SHP77 (cell line): ENCODE measurements around the gene TCF3.
"Not testable (repeated sequence)": the region's sequence is repeated elsewhere in the genome, so short reads cannot be mapped to it uniquely, and the experiment has no call there.

Source experiments
- DNase-seq, 2 experiments: peaks; one replicate each; lab custom pipeline; 2025; lab: John Stamatoyannopoulos, UW

The TCF3 gene

GRCh38 chr19:1652471-1653299 lies at the start of gene TCF3:
Gene TCF3 (minus strand): TSS chr19:1652615. CDS start chr19:1650248, 2,367 bp downstream.
- peak; percentile 96 to 97 for DNase-seq

DNA sequence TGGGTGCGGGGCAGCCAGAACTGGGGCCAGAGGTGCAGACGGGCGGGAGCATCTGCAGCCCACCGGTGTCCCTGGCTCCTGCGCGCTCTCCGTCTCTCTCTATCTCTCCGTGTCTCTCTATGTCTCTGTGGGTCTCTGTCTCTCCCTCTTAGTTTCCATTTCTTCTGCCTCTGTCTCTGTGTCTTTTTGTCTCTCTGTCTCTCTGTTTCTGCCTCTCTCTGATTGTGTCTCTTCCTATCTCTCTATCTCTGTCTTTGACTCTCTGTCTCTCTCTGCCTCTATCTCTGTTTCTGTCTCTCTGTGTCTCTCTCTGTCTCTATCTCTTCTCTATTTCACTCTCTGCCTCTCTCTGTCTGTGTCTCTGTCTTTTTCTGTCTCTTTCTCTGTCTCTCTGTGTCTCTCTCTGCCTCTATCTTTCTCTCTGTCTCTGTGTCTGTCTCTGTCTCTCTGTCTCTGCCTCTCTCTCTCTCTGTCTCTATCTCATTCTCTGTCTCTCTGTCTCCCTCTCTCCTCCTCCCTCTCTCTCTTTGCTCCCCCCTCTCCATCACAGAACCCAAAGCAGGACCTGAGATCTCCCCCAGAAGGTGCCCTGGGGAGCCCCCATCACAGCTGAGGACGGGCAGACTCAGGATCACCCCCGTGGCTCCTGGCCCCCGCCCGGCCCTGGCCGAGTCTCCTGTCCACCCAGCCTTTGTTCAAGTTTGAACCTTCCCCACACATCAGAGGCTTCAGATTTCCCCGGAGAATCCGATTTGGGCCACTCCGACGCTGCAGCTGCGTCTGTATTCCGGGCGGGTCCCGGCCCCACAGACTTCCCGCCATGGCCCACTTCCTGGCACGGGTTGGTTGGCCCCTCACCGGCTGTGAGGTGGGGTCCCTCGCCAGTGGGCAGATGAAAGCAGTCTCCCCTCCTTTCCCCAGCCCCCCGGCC lies 48.6 kb upstream of the TCF3 start:
- no peak for DNase-seq

DNA sequence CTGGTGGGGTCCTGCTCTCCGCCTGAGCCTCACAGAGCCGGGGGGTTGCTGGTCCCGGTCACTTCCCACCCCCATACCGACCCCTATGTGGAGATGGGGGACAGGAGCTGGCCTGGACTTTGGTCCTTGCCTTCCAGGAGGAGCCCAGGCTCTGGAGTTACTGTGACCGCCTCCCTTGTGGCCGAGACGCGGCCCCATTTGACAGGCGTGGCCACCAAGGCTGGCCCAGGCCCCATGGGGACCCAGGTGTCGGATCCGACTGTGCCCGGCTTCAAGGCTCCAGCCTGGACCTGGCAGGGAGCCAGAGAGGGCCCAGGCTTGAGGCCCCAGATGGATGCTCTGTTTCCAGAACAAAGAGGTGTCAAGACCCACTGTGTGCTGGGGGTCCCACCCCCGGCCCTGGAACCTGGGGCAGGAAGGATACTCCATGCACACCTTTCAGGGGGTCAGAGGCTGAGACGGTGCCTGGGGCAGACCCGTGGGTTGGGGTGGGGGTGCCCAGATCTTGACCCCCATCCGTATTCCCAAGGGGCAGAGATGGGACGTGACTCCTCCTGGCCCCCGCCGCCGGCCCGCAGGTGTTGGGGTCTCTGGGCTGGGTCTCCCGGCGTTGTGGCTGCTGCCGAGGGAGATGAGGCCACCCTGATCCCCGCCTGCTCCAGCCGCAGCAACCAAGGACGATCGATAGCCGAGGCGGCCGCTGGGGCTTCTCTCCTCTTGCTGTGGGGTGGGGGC lies 47.8 kb upstream of the TCF3 start:
- no peak for DNase-seq

- DNase-seq: no peak
These were observed 47.0 kb upstream of the TCF3 start for GRCh38 chr19:1699386-1699785.

GRCh38 chr19:1698636-1699035 lies 46.2 kb upstream of the TCF3 start:
- DNase-seq: no peak

DNA sequence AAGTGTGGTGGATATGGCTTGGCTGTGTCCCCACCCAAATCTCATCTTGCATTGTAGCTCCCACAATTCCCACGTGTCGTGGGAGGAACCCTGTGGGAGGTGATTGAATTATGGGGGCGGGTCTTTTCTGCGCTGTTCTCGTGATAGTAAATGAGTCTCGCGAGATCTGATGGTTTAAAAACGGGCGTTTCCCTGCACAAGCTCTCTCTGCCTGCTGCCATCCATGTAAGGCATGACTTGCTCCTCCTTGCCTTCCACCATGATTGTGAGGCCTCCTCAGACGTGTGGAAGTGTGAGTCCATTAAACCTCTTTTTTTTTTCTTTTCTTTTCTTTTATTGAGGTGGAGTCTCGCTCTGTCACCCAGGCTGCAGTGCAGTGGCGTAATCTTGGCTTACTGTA lies 43.1 kb upstream of the TCF3 start:
- not testable (repeated sequence) for DNase-seq

DNA sequence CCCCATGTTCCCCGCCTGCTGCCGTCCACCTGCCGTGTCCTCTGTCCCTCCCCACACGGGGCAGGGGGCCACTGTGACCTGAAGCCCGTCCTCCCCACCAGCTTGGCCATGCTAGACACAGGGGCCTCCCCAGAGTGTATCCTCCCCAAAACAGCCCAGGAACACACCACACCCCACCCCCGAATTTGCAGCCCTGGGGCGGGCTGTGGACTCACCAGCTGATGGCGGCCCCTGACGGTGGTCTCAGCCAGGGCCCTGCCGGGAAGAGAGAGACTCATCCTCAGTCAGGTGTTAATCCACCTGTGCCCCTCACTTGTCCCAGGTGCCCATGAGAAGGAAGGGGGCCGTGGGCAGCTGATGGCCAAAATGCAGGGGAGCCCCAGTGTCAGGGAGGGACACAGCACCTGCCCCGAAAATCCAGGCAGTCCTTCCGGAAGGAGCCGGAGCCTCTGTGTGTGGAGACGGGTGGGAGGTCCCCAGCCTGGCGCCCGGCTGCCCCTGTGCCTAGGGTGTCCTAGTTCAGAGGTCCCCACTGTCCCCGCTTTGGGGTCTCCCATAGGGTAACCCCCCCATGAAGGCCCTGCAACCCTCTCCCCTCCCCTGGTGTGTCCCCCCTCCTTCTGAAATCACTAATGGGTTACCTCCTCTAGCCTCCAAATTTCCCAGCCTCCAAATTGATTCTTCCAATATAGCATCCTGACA lies 39.3 kb upstream of the TCF3 start:
- no peak for DNase-seq

DNA sequence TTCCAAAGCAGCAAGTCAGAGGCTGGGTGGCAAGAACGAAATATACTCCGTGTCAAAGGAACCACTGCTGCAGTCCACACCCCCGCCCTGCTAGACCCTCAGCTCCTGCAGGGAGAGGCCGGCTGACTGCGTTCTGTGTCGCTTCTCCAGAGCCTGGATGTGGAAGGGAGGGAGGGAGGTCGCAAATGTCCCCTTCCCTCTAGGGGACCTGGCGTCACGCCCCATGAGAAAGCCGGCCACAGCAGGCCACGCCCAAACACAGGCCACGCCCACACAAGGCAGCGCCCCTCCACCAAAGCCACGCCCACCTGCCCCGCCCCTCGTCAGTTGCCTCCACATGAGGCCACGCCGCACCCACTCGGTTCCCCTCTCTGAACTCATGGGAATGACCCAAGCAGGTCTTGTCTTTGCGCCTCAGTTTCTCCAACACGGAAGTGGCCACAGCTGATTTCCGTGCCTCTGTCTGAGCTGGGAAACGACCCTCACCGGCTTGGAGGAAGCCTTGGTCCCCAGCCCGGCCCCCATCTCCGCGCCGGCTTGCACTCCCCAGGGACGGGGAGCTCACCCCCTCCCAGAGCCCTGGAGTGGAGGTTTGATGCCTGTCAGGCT lies 38.4 kb upstream of the TCF3 start:
- peak in 1 of 2 experiments; percentile 30 for DNase-seq

DNA sequence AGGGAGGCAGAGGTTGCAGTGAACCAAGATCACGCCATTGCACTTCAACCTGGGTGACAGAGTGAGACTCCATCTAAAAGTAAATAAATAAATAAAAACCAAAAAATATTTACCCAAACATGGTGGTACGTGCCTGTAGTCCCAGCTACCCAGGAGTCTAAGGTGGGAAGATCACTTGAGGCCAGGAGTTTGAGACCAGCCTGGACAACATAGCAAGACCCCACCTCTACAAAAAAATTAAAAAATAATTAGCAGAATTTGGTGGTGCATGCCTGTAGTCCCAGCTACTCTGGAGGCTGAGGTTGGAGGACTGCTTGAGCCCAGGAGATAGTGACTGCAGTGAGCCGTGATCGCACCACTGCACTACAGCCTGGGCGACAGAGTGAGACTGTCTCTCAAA lies 33.4 kb upstream of the TCF3 start:
- not testable (repeated sequence) for DNase-seq

DNA sequence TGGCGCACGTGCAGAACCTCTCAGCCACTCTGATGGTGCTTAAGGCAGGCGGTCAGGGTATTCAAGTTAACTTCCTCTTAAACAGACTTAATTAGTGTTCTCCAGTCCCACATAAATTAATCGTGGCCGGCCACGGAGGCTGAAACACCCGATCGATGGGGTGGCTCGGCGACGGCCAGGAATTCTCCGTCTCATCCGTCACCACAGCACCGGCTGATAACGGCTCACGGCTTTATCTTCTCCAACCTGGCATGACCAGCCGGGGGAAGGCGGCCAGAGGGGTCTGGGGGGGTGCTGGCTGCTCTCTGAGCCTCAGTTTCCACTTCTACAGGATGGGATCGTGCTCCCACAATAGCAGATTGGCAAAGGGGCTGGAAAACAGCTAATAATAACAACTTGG lies 32.6 kb upstream of the TCF3 start:
- DNase-seq: no peak

- no peak for DNase-seq
These were observed 32.1 kb upstream of the TCF3 start for GRCh38 chr19:1684573-1684912.

- no peak for DNase-seq
These were observed 31.6 kb upstream of the TCF3 start for GRCh38 chr19:1683869-1684572.

DNA sequence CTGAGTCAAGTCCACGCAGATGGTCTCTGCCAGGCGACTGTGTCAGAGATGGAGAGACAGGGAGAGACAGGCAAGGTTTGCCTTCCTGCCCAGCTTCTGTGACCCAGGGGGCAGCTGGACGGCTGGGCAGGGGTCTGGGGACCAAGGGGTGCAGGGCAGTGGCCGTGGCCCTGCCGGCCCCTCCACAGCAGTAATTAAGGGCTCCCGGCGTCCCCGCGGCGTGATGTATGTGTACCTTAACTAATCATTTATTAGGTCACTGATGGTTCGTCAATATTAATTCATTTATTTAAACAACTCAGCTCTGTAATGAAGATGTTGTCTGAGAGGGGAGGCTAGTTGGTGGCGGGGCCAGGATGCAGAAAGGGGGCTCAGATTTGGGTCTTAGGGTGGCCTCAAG lies 28.6 kb upstream of the TCF3 start:
- no peak for DNase-seq

- DNase-seq: no peak
These were observed 25.7 kb upstream of the TCF3 start for GRCh38 chr19:1678073-1678472.

- no peak for DNase-seq
These were observed 24.2 kb upstream of the TCF3 start for GRCh38 chr19:1676351-1677266.

DNA sequence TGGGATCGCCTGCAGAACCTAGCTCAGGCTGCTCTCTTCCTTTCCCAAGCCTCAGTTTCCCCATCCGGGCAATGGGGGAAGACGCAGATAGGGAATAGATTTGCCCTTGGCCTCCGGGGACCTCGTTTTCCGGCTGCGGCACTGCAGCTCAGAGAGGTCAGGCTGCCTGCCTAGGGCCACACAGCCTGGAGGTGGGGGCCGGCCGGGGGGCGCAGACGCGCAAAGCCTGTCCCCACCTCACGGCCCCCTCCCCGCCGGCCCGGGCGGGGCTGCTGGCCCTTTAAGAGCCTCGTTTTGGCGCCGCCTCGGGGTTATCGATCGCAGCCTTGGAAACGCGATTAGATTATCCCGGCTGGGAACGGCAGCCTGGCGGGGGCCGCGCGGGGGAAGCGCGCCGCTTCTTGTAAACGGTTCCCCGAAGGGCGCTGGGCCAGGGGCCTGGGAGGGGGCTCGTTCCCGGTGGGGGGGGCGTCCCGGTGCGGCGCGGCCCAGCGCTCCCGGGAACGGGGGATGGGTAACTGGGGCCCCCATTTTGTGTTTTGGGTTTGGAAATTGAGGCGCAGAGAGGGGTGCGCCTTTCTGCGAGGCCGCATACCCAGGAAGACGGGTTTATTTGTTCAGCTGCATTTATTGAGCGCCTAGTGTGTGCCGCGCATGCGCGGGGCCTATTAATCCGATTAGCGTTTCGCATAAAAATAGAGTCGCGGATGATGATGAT lies 23.4 kb upstream of the TCF3 start:
- no peak for DNase-seq

- no peak for DNase-seq
These were observed 21.9 kb upstream of the TCF3 start for GRCh38 chr19:1674293-1674679.

DNA sequence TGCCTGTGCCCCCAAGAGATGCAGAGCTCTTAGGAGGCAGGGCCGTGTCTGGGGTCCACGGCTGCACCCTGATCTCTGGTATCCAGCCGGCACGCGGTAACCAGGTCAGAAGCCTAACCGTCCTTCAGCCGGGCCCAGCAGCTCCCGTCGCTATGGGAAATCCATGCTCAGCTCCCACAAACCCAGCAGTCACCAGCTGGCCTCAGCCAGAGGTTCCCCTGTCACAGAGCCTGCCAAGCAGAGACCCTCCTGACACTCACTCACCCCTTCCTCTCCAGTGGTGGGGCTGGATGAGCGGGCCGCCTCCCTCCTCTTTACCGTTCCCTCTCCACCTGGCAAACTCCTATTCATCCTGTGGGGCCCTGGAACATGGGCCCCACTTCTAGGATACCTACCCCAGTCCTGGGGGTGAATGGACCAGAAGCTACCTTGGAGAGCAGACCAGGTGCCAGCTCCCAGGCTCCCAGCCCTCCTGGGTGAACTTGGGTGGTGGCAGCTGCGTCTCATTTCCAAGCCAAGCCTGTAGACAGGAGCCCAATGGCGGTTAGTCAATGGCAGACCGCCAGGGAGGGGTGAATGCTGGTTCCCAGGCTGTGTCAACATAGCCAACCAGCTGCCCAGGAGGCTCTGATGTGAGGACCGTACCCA lies 21.4 kb upstream of the TCF3 start:
- DNase-seq: peak; percentile 67 to 73
